Kidney epithelial cell (primary cell): ENCODE measurements around the gene CYSLTR2. TPM values are rescaled to one million over a fixed set of nuclear protein-coding genes. Genes with fewer than 3 reads are reported as not detected.

Source experiments
- DNase-seq: peaks from one replicate; pipeline ENCODE4 v3.0.0-alpha.2; 2010; ENCODE audit warnings: low read depth
- H3K27me3 ChIP-seq: 2 replicates; pipeline ENCODE4 v1.6.0; 2011; ENCODE audit warnings: low read length; ENCODE audit not compliant: control insufficient read depth, insufficient read depth
- H3K36me3 ChIP-seq: 2 replicates; pipeline ENCODE4 v1.5.1; 2011; ENCODE audit warnings: low read length; ENCODE audit not compliant: control insufficient read depth, insufficient read depth
- H3K4me3 ChIP-seq: 2 replicates; pipeline ENCODE4 v1.5.1; 2011; ENCODE audit warnings: low read depth, mild to moderate bottlenecking, control low read depth, low read length
- CTCF ChIP-seq: IDR thresholded peaks from 2 replicates; pipeline ENCODE4 v1.5.1; 2011; ENCODE audit warnings: mild to moderate bottlenecking, moderate library complexity, low read length, control low read depth, inconsistent platforms; ENCODE audit not compliant: insufficient read depth, poor library complexity, severe bottlenecking
- total RNA-seq: library from RNA; depleted of rRNA; stranded (reverse); fragments of >200 nt; gene quantifications from 2 replicates; pipeline ENCODE4 v1.2.3, GENCODE V29; 2015

The CYSLTR2 gene
- total RNA-seq, 1 donor from 2014 or later = 0.13 TPM

GRCh38 chr13:48749144-48749543 is 95.4 kb downstream of the CYSLTR2 start:
- no peak for DNase-seq
- no peak for TF ChIP-seq CTCF
- Histone ChIP-seq H3K4me3 (no peak overlapping the region), H3K36me3 (no peaks in the 10 kb centered on the region), H3K27me3 (no peaks in the 10 kb centered on the region)

- H3K27me3 ChIP-seq = no peaks in the 10 kb centered on the region
- no peak overlapping the region for H3K4me3 ChIP-seq
- peak; percentile 95 for DNase-seq
- no peaks in the 10 kb centered on the region for H3K36me3 ChIP-seq
- TF ChIP-seq CTCF = peak; percentile 75
Observed at GRCh38 chr13:48749699-48750473, 96.2 kb downstream of the CYSLTR2 start.

- no peak for TF ChIP-seq CTCF
- DNase-seq = no peak
- Histone ChIP-seq H3K27me3 (no peaks in the 10 kb centered on the region), H3K4me3 (no peak overlapping the region), H3K36me3 (no peaks in the 10 kb centered on the region)
Observed at GRCh38 chr13:48750588-48751383, 97.1 kb downstream of the CYSLTR2 start.

DNA sequence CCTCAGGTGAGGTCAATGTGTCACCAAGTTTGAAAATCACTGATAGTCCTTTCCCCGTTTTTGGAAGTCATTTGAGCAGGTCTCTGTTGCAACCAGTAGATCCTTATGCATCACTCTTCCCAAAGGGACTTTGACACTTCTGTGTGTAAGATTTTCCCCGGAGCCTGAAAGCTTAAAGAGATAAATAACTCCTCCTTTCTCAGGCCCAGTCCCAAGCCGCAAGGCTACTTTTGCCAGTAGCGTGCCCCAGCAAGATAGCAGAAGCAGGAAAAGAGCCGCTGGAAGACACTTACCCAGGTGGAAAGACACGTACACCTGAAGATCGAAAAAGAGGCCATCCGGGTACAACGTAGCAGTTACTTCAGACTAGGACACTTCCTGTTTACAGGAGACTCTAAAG is 106.9 kb downstream of the CYSLTR2 start:
- no peak for TF ChIP-seq CTCF
- Histone ChIP-seq H3K36me3 (no peaks in the 10 kb centered on the region), H3K27me3 (no peaks in the 10 kb centered on the region), H3K4me3 (no peak overlapping the region)
- DNase-seq = no peak

Other genes starting within 250 kb of the CYSLTR2 start
- 5.1 and 6.2 TPM in 2 replicates for gene LPAR6, start 240.8 kb upstream of the CYSLTR2 start, total RNA-seq
- 5.6 and 13.4 TPM in 2 replicates for gene RCBTB2, start 120.8 kb upstream of the CYSLTR2 start, total RNA-seq